Loucy (cell line): ENCODE data around the gene ZNF319.

ENCODE experiments used
- EZH2phosphoT487 ChIP-seq: fragments of 200-600 bp; IDR thresholded peaks from 2 replicates; pipeline ENCODE4 v1.6.1; 2018; ENCODE audit warnings: antibody characterized with exemption, mild to moderate bottlenecking, moderate library complexity, borderline replicate concordance
- TF ChIP-seq, protein P1 (sequence below): fragments of 200-600 bp; sonication (generic); conservative IDR thresholded peaks from 2 replicates; pipeline ENCODE4 v1.5.1; 2014; ENCODE audit warnings: mild to moderate bottlenecking, antibody characterized with exemption, low read length

DNA sequence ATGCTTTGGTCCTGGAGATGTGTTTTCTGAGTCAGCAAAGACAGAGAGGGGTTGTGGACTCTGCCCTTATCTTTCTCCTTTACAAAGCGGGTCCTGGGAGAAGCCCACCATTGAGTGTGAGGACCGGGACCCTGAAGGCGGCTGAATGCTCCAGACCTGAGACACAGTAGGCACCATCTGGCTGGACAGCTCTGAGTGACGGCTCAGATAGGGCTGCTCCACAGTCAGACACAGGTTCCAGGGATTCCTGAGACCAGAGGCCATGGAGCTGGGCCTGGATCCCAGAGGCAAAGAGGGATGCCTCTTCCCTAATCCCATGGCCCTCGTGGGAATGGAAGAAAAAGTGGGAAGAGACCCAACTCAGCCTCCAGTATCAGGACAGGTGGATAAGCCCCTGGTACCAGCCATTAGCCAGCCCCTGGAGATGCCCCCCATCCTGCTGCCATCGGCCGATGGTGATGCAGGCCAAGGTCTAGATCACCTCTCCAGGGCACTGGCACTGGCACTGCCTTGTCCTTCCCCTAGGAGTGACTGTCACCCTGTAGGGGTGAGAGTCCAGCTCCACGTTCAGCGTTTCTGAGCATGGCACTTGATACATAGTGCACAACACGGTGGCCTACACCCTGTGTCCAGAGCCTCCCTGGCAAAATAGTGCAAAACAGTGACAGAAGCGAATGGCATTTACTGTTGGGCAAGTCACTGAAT lies 29.8 kb upstream of the ZNF319 start:
- TF ChIP-seq, protein P1, sequence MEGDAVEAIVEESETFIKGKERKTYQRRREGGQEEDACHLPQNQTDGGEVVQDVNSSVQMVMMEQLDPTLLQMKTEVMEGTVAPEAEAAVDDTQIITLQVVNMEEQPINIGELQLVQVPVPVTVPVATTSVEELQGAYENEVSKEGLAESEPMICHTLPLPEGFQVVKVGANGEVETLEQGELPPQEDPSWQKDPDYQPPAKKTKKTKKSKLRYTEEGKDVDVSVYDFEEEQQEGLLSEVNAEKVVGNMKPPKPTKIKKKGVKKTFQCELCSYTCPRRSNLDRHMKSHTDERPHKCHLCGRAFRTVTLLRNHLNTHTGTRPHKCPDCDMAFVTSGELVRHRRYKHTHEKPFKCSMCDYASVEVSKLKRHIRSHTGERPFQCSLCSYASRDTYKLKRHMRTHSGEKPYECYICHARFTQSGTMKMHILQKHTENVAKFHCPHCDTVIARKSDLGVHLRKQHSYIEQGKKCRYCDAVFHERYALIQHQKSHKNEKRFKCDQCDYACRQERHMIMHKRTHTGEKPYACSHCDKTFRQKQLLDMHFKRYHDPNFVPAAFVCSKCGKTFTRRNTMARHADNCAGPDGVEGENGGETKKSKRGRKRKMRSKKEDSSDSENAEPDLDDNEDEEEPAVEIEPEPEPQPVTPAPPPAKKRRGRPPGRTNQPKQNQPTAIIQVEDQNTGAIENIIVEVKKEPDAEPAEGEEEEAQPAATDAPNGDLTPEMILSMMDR = no peak
- TF ChIP-seq EZH2phosphoT487 = no peak
